B cell (primary cell): ENCODE results near the gene RACK1. TPM values are rescaled to one million over a fixed set of nuclear protein-coding genes. Genes with fewer than 3 reads are reported as not detected.

Source experiments
- ATAC-seq: fragments of 200-7000 bp; cut with Tn5 transposase; one replicate; pipeline ENCODE4 v1.10.0; 2021; ENCODE audit warnings: low read depth, mild to moderate bottlenecking, moderate number of reproducible peaks, moderate library complexity
- CTCF ChIA-PET: fragments of 350-600 bp; sonication (Branson Sonifier 250); formaldehyde crosslinking; loops from one replicate; lab custom pipeline; 2021; ENCODE audit warnings: antibody characterized with exemption, inconsistent platforms; lab: Charles Lee
- POLR2A ChIA-PET: fragments of 350-600 bp; sonication (Branson Sonifier 250); formaldehyde crosslinking; loops from one replicate; lab custom pipeline; 2021; ENCODE audit warnings: antibody characterized with exemption; lab: Charles Lee
- DNase-seq: peaks from one replicate; pipeline ENCODE4 v3.0.0; 2013
- H2AFZ ChIP-seq: 2 replicates; pipeline ENCODE4 v1.6.1; 2012; ENCODE audit warnings: mild to moderate bottlenecking, low read depth, low read length; ENCODE audit not compliant: insufficient read depth, poor library complexity, severe bottlenecking
- H3K27ac ChIP-seq, 2 donors: 1 replicate in 1 of 2; 2 replicates in 1 of 2; pipeline ENCODE4 v1.5.1; 2012 to 2013; ENCODE audit warnings: low read length in 2 of 2, mild to moderate bottlenecking in 2 of 2, moderate library complexity in 1 of 2
- H3K27me3 ChIP-seq, 4 experiments: fragments of 200-600 bp in 1 of 4; sonication (generic) in 1 of 4; replicated peaks in 1 of 4; 1 replicate in 2 of 4; 2 replicates in 2 of 4; pipeline versions ENCODE4 v1.6.1 to v1.7.0; 2013 to 2016; ENCODE audit warnings: low read length in 3 of 4, mild to moderate bottlenecking in 2 of 4, mixed read lengths in 1 of 4, moderate library complexity in 1 of 4; ENCODE audit not compliant: insufficient read depth in 4 of 4, control insufficient read depth in 3 of 4; ENCODE audit errors: control extremely low read depth in 1 of 4
- H3K36me3 ChIP-seq, 2 experiments: replicated peaks in 1 of 2; 1 replicate in 1 of 2; 2 replicates in 1 of 2; pipeline versions ENCODE4 v1.6.1 to v1.7.1; 2013; ENCODE audit warnings: low read length in 1 of 2; ENCODE audit not compliant: insufficient read depth in 2 of 2, control insufficient read depth in 1 of 2; ENCODE audit errors: control extremely low read depth in 1 of 2, extremely low read depth in 1 of 2
- H3K4me1 ChIP-seq, 2 donors: fragments of 200-600 bp in 1 of 2; sonication (generic) in 1 of 2; 1 replicate in 1 of 2; 2 replicates in 1 of 2; pipeline versions ENCODE4 v1.5.1 to v1.6.1; 2013 to 2017; ENCODE audit warnings: low read length in 2 of 2; ENCODE audit not compliant: control insufficient read depth in 2 of 2, insufficient read depth in 2 of 2
- H3K4me2 ChIP-seq: replicated peaks from 2 replicates; pipeline ENCODE3; 2012; ENCODE audit warnings: mild to moderate bottlenecking, low read depth, low read length; ENCODE audit not compliant: poor library complexity, severe bottlenecking
- H3K4me3 ChIP-seq, 5 experiments: fragments of 200-600 bp in 1 of 5; sonication (generic) in 1 of 5; 1 replicate in 3 of 5; 2 replicates in 2 of 5; pipeline versions ENCODE4 v1.5.1 to v1.7.0; 2011 to 2016; ENCODE audit warnings: low read length in 4 of 5, mild to moderate bottlenecking in 4 of 5, low read depth in 2 of 5, control low read depth in 1 of 5, moderate library complexity in 1 of 5; ENCODE audit not compliant: insufficient read depth in 1 of 5; ENCODE audit errors: control extremely low read depth in 1 of 5, extremely low read depth in 1 of 5
- H3K79me2 ChIP-seq: fragments of 200-600 bp; sonication (generic); one replicate; pipeline ENCODE4 v1.6.0; 2016; ENCODE audit warnings: low read length; ENCODE audit not compliant: control insufficient read depth, insufficient read depth
- H3K9ac ChIP-seq: fragments of 200-600 bp; sonication (generic); 2 replicates; pipeline ENCODE4 v1.6.1; 2017; ENCODE audit warnings: mild to moderate bottlenecking, low read length, moderate library complexity
- H3K9me3 ChIP-seq, 3 donors: one replicate each; pipeline versions ENCODE4 v1.6.1 to v1.7.1; 2013; ENCODE audit warnings: low read length in 2 of 3; ENCODE audit not compliant: control insufficient read depth in 2 of 3, insufficient read depth in 1 of 3; ENCODE audit errors: control extremely low read depth in 1 of 3
- H4K20me1 ChIP-seq: 2 replicates; pipeline ENCODE4 v1.6.0; 2012; ENCODE audit warnings: mild to moderate bottlenecking, low read length; ENCODE audit not compliant: insufficient read depth, control insufficient read depth, poor library complexity, severe bottlenecking
- H3K27ac Mint-ChIP-seq: one replicate; pipeline ENCODE4 v1.8.0; 2021; ENCODE audit warnings: mixed read lengths
- H3K27me3 Mint-ChIP-seq: one replicate; pipeline ENCODE4 v1.8.0; 2021; ENCODE audit warnings: mixed read lengths
- H3K4me1 Mint-ChIP-seq: one replicate; pipeline ENCODE4 v1.8.0; 2021; ENCODE audit warnings: mixed read lengths
- H3K4me3 Mint-ChIP-seq: one replicate; pipeline ENCODE4 v1.8.0; 2021; ENCODE audit warnings: mixed read lengths
- H3K9me3 Mint-ChIP-seq: one replicate; pipeline ENCODE4 v1.8.0; 2022; ENCODE audit warnings: mixed read lengths; ENCODE audit not compliant: insufficient read depth
- CTCF ChIP-seq: fragments of 200-600 bp; IDR thresholded peaks from one replicate; pipeline ENCODE4 v1.8.0; 2022; ENCODE audit warnings: antibody characterized with exemption, mild to moderate bottlenecking
- EZH2 ChIP-seq: IDR thresholded peaks from 2 replicates; pipeline ENCODE4 v1.6.1; 2012; ENCODE audit warnings: borderline replicate concordance, low read depth, mild to moderate bottlenecking, moderate library complexity, low read length; ENCODE audit not compliant: insufficient read depth, poor library complexity, severe bottlenecking
- WGBS: methylation state at CpG from one replicate; pipeline ENCODE4 v1.1.5; 2013; ENCODE audit warnings: missing lambda C conversion rate; ENCODE audit not compliant: insufficient coverage; 5-methylcytosine and 5-hydroxymethylcytosine counted together
- intact Hi-C: fragments of 100-400 bp; cut with micrococcal nuclease; formaldehyde crosslinking; loops from one replicate; pipeline ENCODE4 v1.10.0; 2022
- polyA plus RNA-seq: library from polyadenylated mRNA; depleted of rRNA; stranded (reverse); fragments of >200 nt; gene quantifications from 2 replicates; pipeline ENCODE4 v1.2.3, GENCODE V29; 2012
- total RNA-seq, 2 donors: library from RNA; stranded (reverse); fragments of 120-200 nt in 1 of 2; gene quantifications; 1 replicate in 1 of 2; 2 replicates in 1 of 2; pipeline versions ENCODE4 v1.2.3 to v1.2.4, GENCODE V29; 2013 to 2022

Gene RACK1
- total and polyA plus RNA-seq, 2 donors (not counting 1 experiment from before 2014, with no cell fraction given) = 2,047 to 4,130 TPM

- Histone ChIP-seq H3K4me3 (peak overlapping the region; percentile 86 to 98 (median 93)), H4K20me1 (no peaks in the 10 kb centered on the region), H3K27ac (peak overlapping the region; percentile 62 to 79), H3K9me3 (peaks cover 0 to 17% (median 0%) of the 10 kb centered on the region in 3 donors), H3K79me2 (no peaks in the 10 kb centered on the region), H3K36me3 (no peaks in the 10 kb centered on the region), H3K4me1 (peaks cover 7 to 28% of the 10 kb centered on the region in 2 donors), H2AFZ (peak overlapping the region; percentile 77), H3K9ac (peak overlapping the region; percentile 76), H3K27me3 (no peaks in the 10 kb centered on the region), H3K4me2 (peak overlapping the region; percentile 91)
- H3K9me3 Mint-ChIP-seq = no peaks in the 10 kb centered on the region
- TF ChIP-seq EZH2 (no peak), CTCF (peak; percentile 63)
- peaks cover 10% of the 10 kb centered on the region for H3K27me3 Mint-ChIP-seq
- ATAC-seq (peak; percentile 10), DNase-seq (peak; percentile 84)
- intact Hi-C loops = loop anchor here (1.0 kb wide), 5 partner anchors 8 to 55 kb away; partner anchors contain the start of gene TRIM41
- H3K4me3 Mint-ChIP-seq = peak overlapping the region; percentile 97
- H3K27ac Mint-ChIP-seq = peak overlapping the region; percentile 97
- CTCF ChIA-PET = interaction anchor here (0.6 to 7.7 kb wide), 14 partner anchors 9 to 322 kb away, joined by 3 to 105 read pairs (median 5); partner anchors contain the start of genes RACK1, TRIM41, TRIM52 and TRIM7
- POLR2A ChIA-PET = interaction anchor here (0.8 to 7.2 kb wide), 15 partner anchors 11 to 387 kb away, joined by 3 to 74 read pairs (median 6); partner anchors contain the start of genes RACK1, TRIM41, TRIM52 and TRIM7
- under 1% methylated on average over 58 of the region's 66 CpGs for WGBS
- peaks cover 45% of the 10 kb centered on the region for H3K4me1 Mint-ChIP-seq
Measured at GRCh38 chr5:181190711-181191525, 52.8 kb downstream of the RACK1 start.
